Stimulated activated naive CD4-positive, alpha-beta T cell treated with Interleukin-2 at 50 U/mL for 16 hours (primary cell): Measurements from ENCODE around the gene GTF2H2C_2.
"Not testable (repeated sequence)": the region's sequence is repeated elsewhere in the genome, so short reads cannot be mapped to it uniquely, and the experiment has no call there.

Source experiments
- DNase-seq: peaks from one replicate; lab custom pipeline; 2025; lab: John Stamatoyannopoulos, UW

GTF2H2C_2 gene

GRCh38 chr5:70415117-70415516 lies at the start of gene GTF2H2C_2:
Gene GTF2H2C_2 (plus strand): TSS chr5:70415368.
- not testable (repeated sequence) for DNase-seq

GRCh38 chr5:70400984-70401686 lies 14.0 kb upstream of the GTF2H2C_2 start:
- not testable (repeated sequence) for DNase-seq

GRCh38 chr5:70421322-70421721 lies 6.2 kb downstream of the GTF2H2C_2 start:
- DNase-seq: not testable (repeated sequence)

GRCh38 chr5:70423215-70423614 lies 8.0 kb downstream of the GTF2H2C_2 start:
- not testable (repeated sequence) for DNase-seq

- DNase-seq: not testable (repeated sequence)
These were observed 23.4 kb downstream of the GTF2H2C_2 start for GRCh38 chr5:70438518-70438917.

- DNase-seq: not testable (repeated sequence)
These were observed 34.4 kb downstream of the GTF2H2C_2 start for GRCh38 chr5:70449565-70449964.

- not testable (repeated sequence) for DNase-seq
These were observed 36.2 kb downstream of the GTF2H2C_2 start for GRCh38 chr5:70451249-70451984.

GRCh38 chr5:70457093-70457492 lies 41.9 kb downstream of the GTF2H2C_2 start:
- DNase-seq: not testable (repeated sequence)

- DNase-seq: not testable (repeated sequence)
These were observed 44.0 kb downstream of the GTF2H2C_2 start for GRCh38 chr5:70459188-70459587.

GRCh38 chr5:70461984-70462383 lies 46.8 kb downstream of the GTF2H2C_2 start:
- DNase-seq: not testable (repeated sequence)

- DNase-seq: not testable (repeated sequence)
These were observed 49.0 kb downstream of the GTF2H2C_2 start for GRCh38 chr5:70464019-70464637.

GRCh38 chr5:70469926-70470509 lies 54.9 kb downstream of the GTF2H2C_2 start:
- not testable (repeated sequence) for DNase-seq
